ENCODE results near the gene DCTN2. TPM values are rescaled to one million over a fixed set of nuclear protein-coding genes. Genes with fewer than 3 reads are reported as not detected.

DCTN2 gene
- 100 to 1,000 TPM in 3 of 4 donors, 10 to 100 TPM in 1; 92.9 to 138 (median 130) TPM for total RNA-seq

- peaks cover 3 to 51% (median 23%) of the 10 kb centered on the region in 4 donors for H3K4me1 ChIP-seq
- DNase-seq (ENCODE audit: low spot score in 2 of 2) = peak; percentile 94 to 96
- WGBS, 2 donors = 1% methylated on average over 54 to 55 of the region's 56 CpGs
- H3K27ac ChIP-seq = peak within 1 kb of the TSS; percentile 89 to 95 (median 92)
- peaks cover 0 to 20% (median 0%) of the 10 kb centered on the region in 3 donors for H3K36me3 ChIP-seq
- no peaks in the 10 kb centered on the region for H3K9me3 ChIP-seq
- peak within 1 kb of the TSS; percentile 83 to 99 (median 92) for H3K4me3 ChIP-seq
- H3K27me3 ChIP-seq = peaks cover 2 to 28% of the 10 kb centered on the region in 2 donors
- TF ChIP-seq EP300 (IDR thresholded peaks at IDR 0.05) (peak in 1 of 2 donors; percentile 73), POLR2A (IDR thresholded peaks at IDR 0.05) (peak in 1 of 2 donors; percentile 51)
- TF ChIP-seq, protein P1, sequence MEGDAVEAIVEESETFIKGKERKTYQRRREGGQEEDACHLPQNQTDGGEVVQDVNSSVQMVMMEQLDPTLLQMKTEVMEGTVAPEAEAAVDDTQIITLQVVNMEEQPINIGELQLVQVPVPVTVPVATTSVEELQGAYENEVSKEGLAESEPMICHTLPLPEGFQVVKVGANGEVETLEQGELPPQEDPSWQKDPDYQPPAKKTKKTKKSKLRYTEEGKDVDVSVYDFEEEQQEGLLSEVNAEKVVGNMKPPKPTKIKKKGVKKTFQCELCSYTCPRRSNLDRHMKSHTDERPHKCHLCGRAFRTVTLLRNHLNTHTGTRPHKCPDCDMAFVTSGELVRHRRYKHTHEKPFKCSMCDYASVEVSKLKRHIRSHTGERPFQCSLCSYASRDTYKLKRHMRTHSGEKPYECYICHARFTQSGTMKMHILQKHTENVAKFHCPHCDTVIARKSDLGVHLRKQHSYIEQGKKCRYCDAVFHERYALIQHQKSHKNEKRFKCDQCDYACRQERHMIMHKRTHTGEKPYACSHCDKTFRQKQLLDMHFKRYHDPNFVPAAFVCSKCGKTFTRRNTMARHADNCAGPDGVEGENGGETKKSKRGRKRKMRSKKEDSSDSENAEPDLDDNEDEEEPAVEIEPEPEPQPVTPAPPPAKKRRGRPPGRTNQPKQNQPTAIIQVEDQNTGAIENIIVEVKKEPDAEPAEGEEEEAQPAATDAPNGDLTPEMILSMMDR (IDR thresholded peaks at IDR 0.05) = peak in 3 of 5 experiments; percentile 6 to 25 (median 8)
Measured at GRCh38 chr12:57546438-57547287, at the start of gene DCTN2. TSS of gene DCTN2 (minus strand) at chr12:57547192. CDS start at chr12:57547063, 129 bp downstream.

DNA sequence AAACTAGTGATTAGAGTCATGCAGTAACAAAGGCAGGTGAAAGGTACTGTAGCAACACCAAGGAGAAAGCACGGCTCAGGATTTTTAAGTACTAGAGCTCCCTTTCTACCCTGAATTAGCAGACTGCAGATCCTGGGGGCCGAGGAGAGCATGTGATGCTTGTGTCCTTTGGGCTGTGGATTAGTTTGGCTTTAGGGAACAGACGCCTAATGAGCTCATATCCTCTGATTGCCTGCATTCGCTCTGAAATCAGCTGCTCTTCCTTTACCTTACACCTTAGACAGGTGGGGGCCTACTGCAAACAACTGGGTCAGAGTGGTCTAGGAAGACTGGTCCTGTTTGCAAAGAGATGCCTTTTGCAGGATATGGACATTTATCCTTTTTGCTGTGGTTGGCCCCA, 46.2 kb upstream of the DCTN2 start:
- peaks cover 0 to 25% (median 9%) of the 10 kb centered on the region in 4 donors for H3K4me1 ChIP-seq
- peaks cover 0 to 37% (median 0%) of the 10 kb centered on the region in 3 donors for H3K36me3 ChIP-seq
- no peak overlapping the region for H3K4me3 ChIP-seq
- no peak overlapping the region for H3K27ac ChIP-seq
- no peaks in the 10 kb centered on the region for H3K9me3 ChIP-seq
- TF ChIP-seq, protein P1 (IDR thresholded peaks at IDR 0.05) = no peak
- TF ChIP-seq EP300 (IDR thresholded peaks at IDR 0.05) (no peak), POLR2A (IDR thresholded peaks at IDR 0.05) (no peak)
- no peak for DNase-seq (ENCODE audit: low spot score in 2 of 2)
- no peaks in the 10 kb centered on the region for H3K27me3 ChIP-seq
- 76 to 78% methylated on average over 4 of the region's 4 CpGs for WGBS, 2 donors

- H3K9me3 ChIP-seq = no peaks in the 10 kb centered on the region
- TF ChIP-seq EP300 (IDR thresholded peaks at IDR 0.05) (no peak), POLR2A (IDR thresholded peaks at IDR 0.05) (no peak)
- TF ChIP-seq, protein P1 (IDR thresholded peaks at IDR 0.05) = no peak
- H3K4me3 ChIP-seq = no peak overlapping the region
- H3K27me3 ChIP-seq = no peaks in the 10 kb centered on the region
- WGBS, 2 donors = 64 to 70% methylated on average over 2 of the region's 2 CpGs
- DNase-seq (ENCODE audit: low spot score in 2 of 2) = no peak
- peaks cover 0 to 25% (median 9%) of the 10 kb centered on the region in 4 donors for H3K4me1 ChIP-seq
- no peak overlapping the region for H3K27ac ChIP-seq
- peaks cover 0 to 31% (median 0%) of the 10 kb centered on the region in 3 donors for H3K36me3 ChIP-seq
Measured at GRCh38 chr12:57592551-57593165, 45.7 kb upstream of the DCTN2 start.

GRCh38 chr12:57591782-57592325, 44.9 kb upstream of the DCTN2 start:
- Histone ChIP-seq H3K27ac (peak overlapping the region in 3 of 4 donors; percentile 83 to 90 (median 88)), H3K4me1 (peaks cover 0 to 25% (median 9%) of the 10 kb centered on the region in 4 donors), H3K4me3 (peak overlapping the region; percentile 70 to 91 (median 82)), H3K36me3 (peaks cover 0 to 26% (median 0%) of the 10 kb centered on the region in 3 donors), H3K9me3 (no peaks in the 10 kb centered on the region), H3K27me3 (no peaks in the 10 kb centered on the region)
- TF ChIP-seq, protein P1 (IDR thresholded peaks at IDR 0.05) = no peak
- TF ChIP-seq POLR2A (IDR thresholded peaks at IDR 0.05) = no peak
- no peak for TF ChIP-seq EP300 (IDR thresholded peaks at IDR 0.05)
- 43 to 44% methylated on average over 10 of the region's 10 CpGs for WGBS, 2 donors
- DNase-seq (ENCODE audit: low spot score in 2 of 2) = no peak
